Left lobe of liver (tissue), 1 donor: Measurements from ENCODE around the gene PSMC3IP. TPM values are rescaled to one million over a fixed set of nuclear protein-coding genes. Genes with fewer than 3 reads are reported as not detected.

Experiments used
- total RNA-seq: library from RNA; stranded (reverse); gene quantifications from one replicate; pipeline ENCODE4 v1.2.1, GENCODE V29; 2021
- donor health status: DM: no; HTN: yes; CAD: no.

The PSMC3IP gene
- total RNA-seq, 1 donor from 2014 or later = 0.65 TPM

Other genes starting within 250 kb of the PSMC3IP start
- 112 TPM for gene STAT3, start 189.3 kb downstream of the PSMC3IP start, total RNA-seq
- 12.3 TPM for gene CAVIN1, start 154.5 kb downstream of the PSMC3IP start, total RNA-seq
- gene ATP6V0A1, start 118.9 kb downstream of the PSMC3IP start, total RNA-seq = 42.8 TPM
- gene NAGLU, start 41.5 kb downstream of the PSMC3IP start, total RNA-seq = 44.4 TPM
- gene HSD17B1, start 24.8 kb downstream of the PSMC3IP start, total RNA-seq = 1.3 TPM
- 78.8 TPM for gene COASY, start 15.6 kb downstream of the PSMC3IP start, total RNA-seq
- gene MLX, start 10.6 kb downstream of the PSMC3IP start, total RNA-seq = 38.7 TPM
- 56.3 TPM for gene RETREG3, start 31.6 kb upstream of the PSMC3IP start, total RNA-seq
- gene TUBG1, start 32.0 kb upstream of the PSMC3IP start, total RNA-seq = 26.5 TPM
- 7.6 TPM for gene TUBG2, start 81.6 kb upstream of the PSMC3IP start, total RNA-seq
- gene PLEKHH3, start 99.3 kb upstream of the PSMC3IP start, total RNA-seq = 27.6 TPM
- gene CCR10, start 104.1 kb upstream of the PSMC3IP start, total RNA-seq = 0.13 TPM
- 0.93 TPM for gene CNTNAP1, start 104.8 kb upstream of the PSMC3IP start, total RNA-seq
- 12.1 TPM for gene EZH1, start 167.3 kb upstream of the PSMC3IP start, total RNA-seq
- gene RAMP2, start 183.5 kb upstream of the PSMC3IP start, total RNA-seq = 3.4 TPM
- 30.9 TPM for gene VPS25, start 195.7 kb upstream of the PSMC3IP start, total RNA-seq
- gene WNK4, start 202.9 kb upstream of the PSMC3IP start, total RNA-seq = 0.53 TPM
- gene COA3, start 221.0 kb upstream of the PSMC3IP start, total RNA-seq = 62.9 TPM
- gene CNTD1, start 221.1 kb upstream of the PSMC3IP start, total RNA-seq = not detected
- 37.6 TPM for gene BECN1, start 246.6 kb upstream of the PSMC3IP start, total RNA-seq